Activated CD4-positive, CD25-positive, alpha-beta regulatory T cell treated with anti-CD3 and anti-CD28 coated beads, Interleukin-2, amount 50 U/mL, for 16 hours (primary cell): ENCODE data around the gene PCSK2.

Experiments
- DNase-seq: peaks from one replicate; pipeline ENCODE4 v3.0.0-alpha.2; 2020; ENCODE audit warnings: low read depth, low spot score

PCSK2 gene

GRCh38 chr20:17339000-17339399 lies 112.2 kb downstream of the PCSK2 start:
- DNase-seq = no peak

- no peak for DNase-seq
Observed at GRCh38 chr20:17343091-17343490, 116.3 kb downstream of the PCSK2 start.

GRCh38 chr20:17343656-17344452 lies 117.0 kb downstream of the PCSK2 start:
- no peak for DNase-seq

GRCh38 chr20:17344790-17345189 lies 118.0 kb downstream of the PCSK2 start:
- no peak for DNase-seq

- no peak for DNase-seq
Observed at GRCh38 chr20:17345321-17345720, 118.5 kb downstream of the PCSK2 start.

GRCh38 chr20:17350321-17350720 lies 123.5 kb downstream of the PCSK2 start:
- DNase-seq = no peak

GRCh38 chr20:17357238-17357637 lies 130.4 kb downstream of the PCSK2 start:
- DNase-seq = no peak

- DNase-seq = no peak
Observed at GRCh38 chr20:17358854-17359253, 132.0 kb downstream of the PCSK2 start.

GRCh38 chr20:17364681-17365080 lies 137.8 kb downstream of the PCSK2 start:
- no peak for DNase-seq

- no peak for DNase-seq
Observed at GRCh38 chr20:17365831-17366230, 139.0 kb downstream of the PCSK2 start.

GRCh38 chr20:17369506-17369905 lies 142.7 kb downstream of the PCSK2 start:
- no peak for DNase-seq

GRCh38 chr20:17372806-17373440 lies 146.1 kb downstream of the PCSK2 start:
- DNase-seq = no peak

- DNase-seq = no peak
Observed at GRCh38 chr20:17374086-17374485, 147.2 kb downstream of the PCSK2 start.

GRCh38 chr20:17376031-17376430 lies 149.2 kb downstream of the PCSK2 start:
- no peak for DNase-seq

- DNase-seq = no peak
Observed at GRCh38 chr20:17377231-17377630, 150.4 kb downstream of the PCSK2 start.

GRCh38 chr20:17379651-17380050 lies 152.8 kb downstream of the PCSK2 start:
- DNase-seq = no peak

GRCh38 chr20:17380801-17381200 lies 154.0 kb downstream of the PCSK2 start:
- no peak for DNase-seq

- DNase-seq = no peak
Observed at GRCh38 chr20:17381724-17382123, 154.9 kb downstream of the PCSK2 start.

GRCh38 chr20:17385798-17386197 lies 159.0 kb downstream of the PCSK2 start:
- DNase-seq = no peak

GRCh38 chr20:17390655-17391054 lies 163.8 kb downstream of the PCSK2 start:
- DNase-seq = no peak

- DNase-seq = no peak
Observed at GRCh38 chr20:17391127-17391771, 164.4 kb downstream of the PCSK2 start.

GRCh38 chr20:17394411-17394810 lies 167.6 kb downstream of the PCSK2 start:
- no peak for DNase-seq

- no peak for DNase-seq
Observed at GRCh38 chr20:17395729-17396128, 168.9 kb downstream of the PCSK2 start.
